GM18867 (cell line): ENCODE measurements around the gene KIFAP3.
"Not testable (repeated sequence)": the region's sequence is repeated elsewhere in the genome, so short reads cannot be mapped to it uniquely, and the experiment has no call there.

Experiments used
- ATAC-seq: cut with Tn5 transposase; IDR thresholded peaks from one replicate; pipeline ENCODE4 v1.9.1; 2021; ENCODE audit warnings: mild to moderate bottlenecking, moderate library complexity; ENCODE audit not compliant: unreplicated experiment

Gene KIFAP3

DNA sequence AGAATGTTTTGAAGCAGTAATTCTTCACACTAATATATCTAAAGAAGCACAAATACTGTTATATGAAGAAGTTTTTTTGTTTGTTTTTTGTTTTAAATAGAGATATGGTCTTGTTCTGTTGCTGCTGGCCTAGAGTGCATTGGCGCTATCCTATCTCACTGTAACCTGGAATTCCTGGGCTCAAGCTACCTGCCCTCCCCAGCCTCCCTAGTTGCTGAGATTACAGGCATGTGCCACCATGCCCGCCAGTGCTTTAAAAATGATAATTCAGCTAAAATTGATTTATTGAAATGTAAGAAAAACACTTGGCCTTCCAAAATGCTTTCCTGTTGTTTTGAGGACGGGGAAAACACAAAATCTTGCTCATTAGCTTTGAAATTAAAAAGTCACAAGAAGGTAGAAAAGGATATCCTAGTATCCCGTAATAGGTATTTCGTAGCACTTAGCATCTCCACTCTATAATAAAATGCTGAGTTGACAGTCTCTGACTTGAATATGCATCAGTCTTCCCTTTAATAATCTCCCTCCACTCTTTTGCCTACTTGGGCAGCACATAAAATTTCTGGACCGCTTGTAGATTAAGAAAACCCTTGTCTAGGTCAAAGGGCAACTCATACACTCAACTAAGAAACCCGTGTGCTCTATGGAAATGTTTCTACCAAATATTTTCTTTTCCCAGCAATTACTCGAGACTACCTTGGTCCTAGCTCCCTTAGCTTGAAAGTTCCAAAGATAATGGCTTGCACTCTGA is 182.1 kb downstream of the KIFAP3 start:
- ATAC-seq = no peak

- no peak for ATAC-seq
These were observed 183.0 kb downstream of the KIFAP3 start for GRCh38 chr1:169891539-169891885.

DNA sequence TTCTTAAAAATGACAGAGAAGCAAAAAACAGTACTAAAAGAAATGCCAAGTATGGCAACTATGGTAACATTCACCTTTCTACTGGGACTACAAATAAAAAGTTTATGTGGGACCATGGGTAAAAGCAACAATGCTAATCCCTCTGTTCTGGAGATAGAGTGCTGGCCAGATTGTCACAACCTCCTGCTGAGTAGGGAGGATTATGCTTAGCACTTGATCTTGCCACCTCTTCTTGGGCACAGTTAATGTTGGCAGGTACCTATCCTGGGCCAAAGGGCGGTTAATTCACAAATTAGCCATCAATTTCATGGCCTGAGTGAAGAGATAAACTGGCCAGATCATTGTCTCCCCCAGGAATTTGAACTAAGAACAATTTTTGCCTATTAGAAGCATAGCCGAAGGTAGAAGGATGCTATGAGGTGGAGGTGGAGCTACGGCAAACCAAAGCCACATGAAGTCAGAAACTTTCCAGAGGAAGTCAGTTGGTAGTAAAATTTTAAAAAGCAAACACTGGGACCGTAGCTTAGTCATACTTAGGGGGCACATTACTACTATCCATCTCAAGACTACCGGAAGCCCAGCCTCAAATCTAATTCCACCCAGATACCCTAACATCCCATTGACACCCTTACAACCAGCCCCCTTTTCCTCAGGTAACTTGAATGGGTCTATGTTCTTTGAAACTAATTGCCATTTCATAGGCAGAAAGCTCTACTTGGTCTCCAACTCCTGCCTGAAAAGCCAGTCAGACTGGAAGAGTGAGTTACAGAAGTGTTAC is 183.5 kb downstream of the KIFAP3 start:
- peak; percentile 18 for ATAC-seq

GRCh38 chr1:169889871-169890270 is 184.6 kb downstream of the KIFAP3 start:
- ATAC-seq = no peak

- ATAC-seq = no peak
These were observed 187.6 kb downstream of the KIFAP3 start for GRCh38 chr1:169886931-169887330.

- no peak for ATAC-seq
These were observed 188.1 kb downstream of the KIFAP3 start for GRCh38 chr1:169886422-169886821.

GRCh38 chr1:169885207-169885606 is 189.3 kb downstream of the KIFAP3 start:
- ATAC-seq = no peak

DNA sequence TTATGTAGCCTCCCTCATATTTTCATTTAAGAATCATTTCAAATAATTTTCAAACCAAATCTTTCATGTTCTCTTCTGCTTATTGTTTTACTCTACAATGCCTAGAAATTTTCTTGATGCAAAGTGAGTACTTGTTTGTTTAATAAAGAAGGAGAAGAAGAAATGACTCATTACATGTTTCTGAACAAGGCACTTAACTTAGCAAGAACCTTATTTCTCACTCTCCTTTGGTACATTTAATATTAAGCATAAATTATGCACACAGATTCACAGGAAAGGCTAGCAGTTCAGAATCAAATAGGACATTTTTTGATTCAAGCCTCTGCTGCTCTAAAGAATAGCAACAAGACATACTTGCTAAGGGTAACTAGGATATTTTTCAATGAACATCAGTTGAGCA is 189.9 kb downstream of the KIFAP3 start:
- no peak for ATAC-seq

DNA sequence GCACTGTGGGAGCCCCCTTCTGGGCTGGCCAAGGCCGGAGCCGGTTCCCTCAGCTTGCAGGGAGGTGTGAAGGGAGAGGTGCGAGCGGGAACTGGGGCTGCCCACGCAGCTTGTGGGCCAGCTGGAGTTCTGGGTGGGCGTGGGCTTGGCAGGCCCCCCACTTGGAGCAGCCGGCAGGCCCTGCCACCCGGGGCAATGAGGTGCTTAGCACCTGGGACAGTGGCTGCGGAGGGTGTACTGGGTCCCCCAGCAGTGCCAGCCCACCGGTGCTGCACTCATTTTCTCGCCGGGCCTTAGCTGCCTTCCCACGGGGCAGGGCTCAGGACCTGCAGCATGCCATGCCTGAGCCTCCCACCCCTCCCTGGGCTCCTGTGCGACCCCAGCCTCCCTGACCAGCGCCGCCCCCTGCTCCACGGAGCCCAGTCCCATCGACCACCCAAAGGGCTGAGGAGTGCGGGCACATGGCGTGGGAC is 192.4 kb downstream of the KIFAP3 start:
- ATAC-seq = no peak

- no peak for ATAC-seq
These were observed 195.3 kb downstream of the KIFAP3 start for GRCh38 chr1:169879034-169879840.

DNA sequence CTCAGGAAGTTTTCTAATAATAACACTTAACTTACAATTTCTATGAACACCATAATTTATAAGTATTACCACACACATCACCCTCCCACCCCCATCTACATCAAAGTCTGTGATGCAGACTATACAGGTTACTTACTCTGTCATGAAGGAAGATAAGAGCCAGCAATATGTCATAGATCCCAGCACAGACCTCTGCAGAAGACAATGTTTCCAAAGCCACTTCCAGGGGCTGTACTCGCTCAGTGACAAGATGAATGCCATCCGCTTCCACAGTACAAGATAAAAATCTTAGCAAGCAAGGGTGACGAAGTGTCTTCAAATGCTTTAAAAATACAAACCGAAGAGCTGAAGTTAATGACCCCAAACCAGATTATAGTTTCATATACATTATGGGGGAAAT is 196.0 kb downstream of the KIFAP3 start:
- no peak for ATAC-seq

DNA sequence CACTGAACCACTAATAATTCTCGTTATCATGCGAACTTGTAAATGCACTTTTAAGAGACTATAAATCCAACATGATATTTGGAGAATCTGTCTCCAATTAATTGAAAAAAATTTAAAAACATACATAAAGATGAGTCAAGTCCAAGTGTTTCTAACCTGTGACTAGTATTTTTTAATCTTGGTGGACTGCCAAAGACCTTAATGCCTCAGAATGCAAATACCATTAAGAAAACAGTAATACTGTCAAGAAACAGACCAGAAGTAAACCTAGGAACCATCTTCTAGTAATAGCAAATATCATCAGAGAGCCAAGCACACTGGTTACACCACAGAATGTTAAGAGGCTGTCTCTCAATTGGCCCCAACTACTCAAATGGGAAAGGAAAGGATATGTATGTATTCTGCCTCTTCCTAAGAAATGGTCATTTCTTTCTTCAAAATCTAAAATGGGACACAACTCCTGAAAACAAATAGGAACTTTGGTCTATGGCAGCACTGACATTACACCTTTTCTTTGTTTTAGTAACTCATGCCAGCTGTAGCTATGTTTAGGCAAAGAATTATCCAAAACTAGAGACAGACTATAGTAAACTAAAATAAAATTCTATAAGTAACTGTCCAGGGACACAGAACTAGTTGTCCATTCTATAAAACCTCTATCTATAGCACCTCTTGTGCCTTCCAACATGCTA is 196.5 kb downstream of the KIFAP3 start:
- ATAC-seq = no peak

DNA sequence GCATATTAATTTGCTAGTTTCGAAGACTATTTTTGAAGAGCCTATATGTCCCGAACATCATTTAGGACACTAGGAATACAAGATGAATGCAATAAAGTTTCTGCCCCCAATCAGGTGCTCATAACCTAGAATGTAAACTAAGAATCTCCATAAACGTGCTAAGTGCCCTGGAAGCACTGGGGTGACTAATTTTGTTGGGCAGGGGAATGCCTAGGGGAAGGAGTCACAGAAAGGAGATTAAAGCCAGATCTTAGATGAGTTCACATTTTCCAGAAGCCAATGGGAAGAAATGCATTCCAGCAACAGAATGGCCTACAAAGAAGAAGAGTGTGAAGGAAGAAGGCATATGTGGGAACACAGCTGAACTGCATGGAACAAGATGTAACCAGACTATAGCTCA is 200.3 kb downstream of the KIFAP3 start:
- no peak for ATAC-seq

DNA sequence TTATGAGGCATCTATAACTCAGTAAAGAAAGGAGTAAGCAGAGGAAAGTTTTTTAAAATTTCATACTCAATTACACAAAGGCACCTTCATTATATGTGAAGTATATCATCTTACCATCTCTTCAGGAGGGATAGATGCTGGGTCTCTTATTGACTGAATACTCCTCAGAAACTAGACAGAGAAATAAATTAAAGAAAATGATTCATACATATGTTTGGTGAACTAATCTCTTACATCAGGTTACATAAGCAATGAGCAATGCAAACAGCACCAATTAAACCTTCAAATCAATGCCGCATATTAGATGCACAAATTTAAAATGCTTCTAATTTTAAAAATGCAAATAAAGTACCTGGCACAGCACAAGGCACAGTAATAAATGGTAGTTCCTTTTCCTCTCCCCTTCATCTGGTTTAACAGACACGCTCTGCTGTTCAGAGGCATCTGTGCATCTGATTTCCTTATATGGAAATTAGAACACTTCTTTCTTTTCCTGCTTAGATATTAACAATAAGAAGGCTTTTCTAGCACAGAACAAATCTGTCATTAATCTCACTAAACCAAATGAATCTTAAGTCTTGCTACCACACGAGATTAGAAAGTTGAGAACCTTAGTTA is 200.8 kb downstream of the KIFAP3 start:
- ATAC-seq = no peak

GRCh38 chr1:169872906-169873305 is 201.6 kb downstream of the KIFAP3 start:
- no peak for ATAC-seq

GRCh38 chr1:169871988-169872387 is 202.5 kb downstream of the KIFAP3 start:
- ATAC-seq = not testable (repeated sequence)
